Right lobe of liver (tissue), 6 donors: ENCODE results near the gene EFNA5. TPM values are rescaled to one million over a fixed set of nuclear protein-coding genes. Genes with fewer than 3 reads are reported as not detected.
A peak's percentile ranks its signal among the peaks of the same experiment; 100 is the strongest.

ENCODE experiments used
- ATAC-seq, 4 donors: fragments of 200-7000 bp; cut with Tn5 transposase; one replicate each; pipeline ENCODE4 v1.9.1; 2020; ENCODE audit warnings: mild to moderate bottlenecking in 4 of 4, moderate library complexity in 4 of 4
- DNase-seq, 3 donors: peaks; one replicate each; pipeline ENCODE4 v3.0.0-alpha.2; 2020
- H3K27ac ChIP-seq, 3 donors: fragments of 200-600 bp; one replicate each; pipeline ENCODE4 v1.8.0; 2022
- H3K27me3 ChIP-seq, 2 donors: fragments of 200-600 bp; one replicate each; pipeline ENCODE4 v1.8.0; 2022
- H3K36me3 ChIP-seq, 4 donors: fragments of 200-600 bp; sonication (generic) in 1 of 4; one replicate each; pipeline versions ENCODE4 v1.5.1 to v1.8.0; 2017 to 2022; ENCODE audit warnings: control low read depth in 1 of 4
- H3K4me1 ChIP-seq, 4 donors: fragments of 200-600 bp; sonication (generic) in 1 of 4; one replicate each; pipeline versions ENCODE4 v1.5.1 to v1.8.0; 2017 to 2022; ENCODE audit warnings: control low read depth in 1 of 4
- H3K4me3 ChIP-seq, 3 donors: fragments of 200-600 bp; one replicate each; pipeline ENCODE4 v1.8.0; 2022
- H3K9me3 ChIP-seq, 4 donors: fragments of 200-600 bp; sonication (generic) in 1 of 4; one replicate each; pipeline versions ENCODE4 v1.5.1 to v1.8.0; 2017 to 2022; ENCODE audit warnings: control low read depth in 1 of 4
- CTCF ChIP-seq, 4 donors: fragments of 200-600 bp in 3 of 4; fragments of 450-650 bp in 1 of 4; IDR thresholded peaks; one replicate each; pipeline versions ENCODE4 v1.5.1 to v1.8.0; 2016 to 2022; ENCODE audit warnings: antibody characterized with exemption in 4 of 4, mild to moderate bottlenecking in 2 of 4
- POLR2A ChIP-seq: fragments of 450-650 bp; IDR thresholded peaks from one replicate; pipeline ENCODE4 v1.6.1; 2017; ENCODE audit warnings: antibody characterized with exemption, mild to moderate bottlenecking
- WGBS: methylation state at CpG from one replicate; pipeline ENCODE4 v1.1.6; 2018; ENCODE audit warnings: low coverage, low lambda C conversion rate; ENCODE audit not compliant: insufficient coverage; ENCODE audit errors: missing lambda C conversion rate; 5-methylcytosine and 5-hydroxymethylcytosine counted together
- intact Hi-C, 2 donors: fragments of 100-400 bp; cut with DNase I; formaldehyde crosslinking; loops; one replicate each; pipeline versions ENCODE4 v1.11.2 to v1.14.1; 2022
- total RNA-seq, 6 experiments: library from RNA; depleted of rRNA in 2 of 6; stranded (reverse); fragments of >200 nt in 2 of 6; fragmentation: NEBNext Ultra II Directional in 3 of 6; extraction: Animal tissue kit (Norgen Biotek cat#: 25700) in 3 of 6; gene quantifications; one replicate each; pipeline versions ENCODE4 v1.1.0 to v1.2.4, GENCODE V29; 2016 to 2023
- donor health status: DM: no; HTN: yes; CAD: no.
- donor health status: DM: no; HTN: no; CAD: no.
- donor health status: DM: no; HTN: no; CAD: no.
- donor health status: DM: no; HTN: yes; CAD: no.
- donor health status: DM: no; HTN: yes; CAD: no.

EFNA5 gene
- total RNA-seq, 6 experiments from 2014 or later = 0.18 to 11.7 (median 1.4) TPM

- H3K27ac ChIP-seq = no peak overlapping the region
- 69% methylated on average over 2 of the region's 7 CpGs for WGBS
- ATAC-seq (no peak), DNase-seq (no peak)
- no peak for TF ChIP-seq POLR2A
- TF ChIP-seq CTCF (IDR thresholded peaks at IDR 0.05) = no peak
- H3K4me1 ChIP-seq = no peaks in the 10 kb centered on the region
- H3K9me3 ChIP-seq = no peaks in the 10 kb centered on the region
- no peaks in the 10 kb centered on the region for H3K27me3 ChIP-seq
- no peaks in the 10 kb centered on the region for H3K36me3 ChIP-seq
- no peak overlapping the region for H3K4me3 ChIP-seq
- intact Hi-C loops = no loop called here
Measured at GRCh38 chr5:107554776-107555424, 115.8 kb downstream of the EFNA5 start.

GRCh38 chr5:107553117-107553555 lies 117.6 kb downstream of the EFNA5 start:
- H3K27ac ChIP-seq = no peak overlapping the region
- no peaks in the 10 kb centered on the region for H3K9me3 ChIP-seq
- H3K4me1 ChIP-seq = no peaks in the 10 kb centered on the region
- 62% methylated on average over 3 of the region's 7 CpGs for WGBS
- TF ChIP-seq POLR2A = no peak
- TF ChIP-seq CTCF (IDR thresholded peaks at IDR 0.05) = no peak
- no peaks in the 10 kb centered on the region for H3K27me3 ChIP-seq
- H3K36me3 ChIP-seq = no peaks in the 10 kb centered on the region
- DNase-seq (no peak), ATAC-seq (no peak)
- intact Hi-C loops = no loop called here
- no peak overlapping the region for H3K4me3 ChIP-seq

- H3K27me3 ChIP-seq = no peaks in the 10 kb centered on the region
- intact Hi-C loops = no loop called here
- no peak overlapping the region for H3K27ac ChIP-seq
- no peaks in the 10 kb centered on the region for H3K36me3 ChIP-seq
- DNase-seq (no peak), ATAC-seq (peak in 3 of 4 donors; percentile 48 to 57 (median 50))
- no peaks in the 10 kb centered on the region for H3K9me3 ChIP-seq
- no peak for TF ChIP-seq CTCF (IDR thresholded peaks at IDR 0.05)
- no peak for TF ChIP-seq POLR2A
- peaks cover 0 to 4% (median 0%) of the 10 kb centered on the region in 4 donors for H3K4me1 ChIP-seq
- 58% methylated on average over 3 of the region's 3 CpGs for WGBS
- H3K4me3 ChIP-seq = no peak overlapping the region
Measured at GRCh38 chr5:107551088-107551487, 119.6 kb downstream of the EFNA5 start.

GRCh38 chr5:107549567-107549966 lies 121.2 kb downstream of the EFNA5 start:
- DNase-seq (no peak), ATAC-seq (no peak)
- WGBS = 100% methylated on average over 1 of the region's 2 CpGs
- H3K4me1 ChIP-seq = peaks cover 0 to 4% (median 0%) of the 10 kb centered on the region in 4 donors
- H3K36me3 ChIP-seq = no peaks in the 10 kb centered on the region
- TF ChIP-seq CTCF (IDR thresholded peaks at IDR 0.05) = no peak
- no peak for TF ChIP-seq POLR2A
- H3K4me3 ChIP-seq = no peak overlapping the region
- H3K27me3 ChIP-seq = no peaks in the 10 kb centered on the region
- H3K9me3 ChIP-seq = no peaks in the 10 kb centered on the region
- intact Hi-C loops = no loop called here
- no peak overlapping the region for H3K27ac ChIP-seq
